Neuronal stem cell (in vitro differentiated cells): ENCODE results near the gene TMEM217.

Experiments used
- DNase-seq: peaks from one replicate; pipeline ENCODE4 v3.0.0-alpha.2; 2013; ENCODE audit warnings: low spot score
- H2AFZ ChIP-seq: one replicate; pipeline ENCODE4 v1.6.1; 2013; ENCODE audit warnings: mild to moderate bottlenecking, low read length, inconsistent platforms
- H2AK5ac ChIP-seq: 2 replicates; pipeline ENCODE4 v1.6.1; 2013; ENCODE audit warnings: low read depth, mild to moderate bottlenecking, inconsistent platforms, low read length, moderate library complexity, mixed read lengths
- H2BK120ac ChIP-seq: 2 replicates; pipeline ENCODE4 v1.6.1; 2013; ENCODE audit warnings: low read depth, mild to moderate bottlenecking, inconsistent platforms, low read length, moderate library complexity, mixed read lengths
- H2BK12ac ChIP-seq: one replicate; pipeline ENCODE4 v1.6.1; 2013; ENCODE audit warnings: low read length, inconsistent platforms
- H2BK15ac ChIP-seq: 2 replicates; pipeline ENCODE4 v1.6.1; 2013; ENCODE audit warnings: mild to moderate bottlenecking, low read length, inconsistent platforms, mixed read lengths
- H2BK5ac ChIP-seq: one replicate; pipeline ENCODE4 v1.6.1; 2013; ENCODE audit warnings: inconsistent platforms, mild to moderate bottlenecking, low read length, moderate library complexity
- H3K14ac ChIP-seq: one replicate; pipeline ENCODE4 v1.6.1; 2013; ENCODE audit warnings: low read length, inconsistent platforms
- H3K18ac ChIP-seq: 2 replicates; pipeline ENCODE4 v1.6.1; 2013; ENCODE audit warnings: low read length, inconsistent platforms
- H3K23ac ChIP-seq: 2 replicates; pipeline ENCODE4 v1.6.1; 2013; ENCODE audit warnings: low read depth, mild to moderate bottlenecking, mixed read lengths, low read length, inconsistent platforms; ENCODE audit not compliant: poor library complexity
- H3K27ac ChIP-seq: replicated peaks from 3 replicates; pipeline ENCODE4 v1.5.1; 2013; ENCODE audit warnings: low read length, inconsistent platforms
- H3K27me3 ChIP-seq, 3 experiments: 2 replicates each; pipeline ENCODE4 v1.6.1; 2013; ENCODE audit warnings: low read length in 3 of 3, mild to moderate bottlenecking in 2 of 3, inconsistent platforms in 1 of 3, low read depth in 1 of 3, mixed read lengths in 1 of 3, moderate library complexity in 1 of 3; ENCODE audit not compliant: control insufficient read depth in 3 of 3, insufficient read depth in 3 of 3
- H3K36me3 ChIP-seq, 2 donors: replicated peaks in 1 of 2; 2 replicates each; pipeline ENCODE4 v1.6.1; 2013; ENCODE audit warnings: low read length in 2 of 2; ENCODE audit not compliant: control insufficient read depth in 2 of 2, insufficient read depth in 2 of 2
- H3K4ac ChIP-seq: 2 replicates; pipeline ENCODE4 v1.6.1; 2013; ENCODE audit warnings: inconsistent platforms, mild to moderate bottlenecking, low read length, moderate library complexity
- H3K4me1 ChIP-seq, 2 donors: 1 replicate in 1 of 2; 2 replicates in 1 of 2; pipeline ENCODE4 v1.6.1; 2013; ENCODE audit warnings: low read length in 2 of 2, low read depth in 1 of 2; ENCODE audit not compliant: control insufficient read depth in 2 of 2, insufficient read depth in 1 of 2
- H3K4me2 ChIP-seq: one replicate; pipeline ENCODE4 v1.6.1; 2013; ENCODE audit warnings: mild to moderate bottlenecking, low read length, inconsistent platforms; ENCODE audit not compliant: insufficient read depth, poor library complexity, severe bottlenecking
- H3K4me3 ChIP-seq, 2 donors: 2 replicates each; pipeline ENCODE4 v1.5.1; 2013; ENCODE audit warnings: low read length in 2 of 2, mild to moderate bottlenecking in 2 of 2, inconsistent platforms in 1 of 2, moderate library complexity in 1 of 2
- H3K79me1 ChIP-seq: one replicate; pipeline ENCODE4 v1.6.1; 2013; ENCODE audit warnings: low read depth, mild to moderate bottlenecking, inconsistent platforms, low read length, moderate library complexity
- H3K9ac ChIP-seq: one replicate; pipeline ENCODE4 v1.6.1; 2013; ENCODE audit warnings: mild to moderate bottlenecking, low read depth, low read length, inconsistent platforms; ENCODE audit not compliant: poor library complexity
- H3K9me3 ChIP-seq, 2 donors: replicated peaks in 1 of 2; 2 replicates each; pipeline versions ENCODE3 to v1.6.1; 2013; ENCODE audit warnings: low read length in 2 of 2, mild to moderate bottlenecking in 2 of 2, inconsistent platforms in 1 of 2, low read depth in 1 of 2, mixed read lengths in 1 of 2, moderate library complexity in 1 of 2; ENCODE audit not compliant: control insufficient read depth in 2 of 2, insufficient read depth in 1 of 2
- H4K8ac ChIP-seq: one replicate; pipeline ENCODE4 v1.6.1; 2013; ENCODE audit warnings: low read depth, mild to moderate bottlenecking, inconsistent platforms, low read length, moderate library complexity
- H4K91ac ChIP-seq: one replicate; pipeline ENCODE4 v1.6.1; 2013; ENCODE audit warnings: low read length, low read depth, mild to moderate bottlenecking, inconsistent platforms; ENCODE audit not compliant: poor library complexity
- WGBS, 2 donors: extraction: QIAGEN DNeasy Blood & Tissue Kit; methylation state at CpG; one replicate each; pipeline ENCODE4 v1.1.7; 2013; ENCODE audit warnings: missing lambda C conversion rate in 2 of 2, mixed read lengths in 1 of 2; ENCODE audit not compliant: insufficient read length in 2 of 2, insufficient replicate concordance in 1 of 2; ENCODE audit errors: extremely low coverage in 2 of 2; 5-methylcytosine and 5-hydroxymethylcytosine counted together

TMEM217 gene

DNA sequence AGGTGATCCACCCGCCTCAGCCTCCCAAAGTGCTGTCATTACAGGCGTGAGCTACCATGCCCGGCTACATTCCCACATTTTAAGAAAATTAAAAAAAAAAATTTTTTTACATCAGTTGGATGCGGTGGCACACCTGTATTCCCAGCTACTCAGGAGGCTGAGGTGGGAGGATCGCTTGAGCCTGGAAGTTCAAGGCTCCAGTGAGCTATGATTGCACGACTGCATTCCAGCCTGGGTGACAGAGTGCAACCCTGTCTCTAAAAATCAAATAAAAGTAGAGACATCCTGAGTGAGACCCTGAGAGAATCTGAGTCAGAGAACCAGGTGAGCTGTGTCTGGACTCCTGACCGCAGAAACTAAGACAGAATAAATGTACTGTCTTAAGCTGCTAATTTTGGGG, 49.2 kb downstream of the TMEM217 start:
- H3K4me1 ChIP-seq, result peaks cover 2 to 5% of the 10 kb centered on the region in 2 donors
- no peak overlapping the region for H3K4ac ChIP-seq
- H3K9ac ChIP-seq, result no peak overlapping the region
- DNase-seq, result no peak
- H4K91ac ChIP-seq, result no peak overlapping the region
- H3K4me2 ChIP-seq, result no peak overlapping the region
- no peak overlapping the region for H2BK5ac ChIP-seq
- H3K27me3 ChIP-seq, result peaks cover 0 to 2% (median 0%) of the 10 kb centered on the region in 3 experiments
- H2AFZ ChIP-seq, result no peak overlapping the region
- H3K36me3 ChIP-seq, result no peaks in the 10 kb centered on the region
- H2BK12ac ChIP-seq, result no peak overlapping the region
- H3K18ac ChIP-seq, result no peak overlapping the region
- H4K8ac ChIP-seq, result no peak overlapping the region
- no peak overlapping the region for H3K4me3 ChIP-seq
- no peaks in the 10 kb centered on the region for H3K79me1 ChIP-seq
- H3K23ac ChIP-seq, result no peak overlapping the region
- no peak overlapping the region for H2AK5ac ChIP-seq
- no CpG with 5 or more reads among the region's 7 CpGs for WGBS, 2 donors
- H2BK15ac ChIP-seq, result no peak overlapping the region
- H3K9me3 ChIP-seq, result no peaks in the 10 kb centered on the region
- no peak overlapping the region for H3K27ac ChIP-seq
- no peak overlapping the region for H2BK120ac ChIP-seq
- no peak overlapping the region for H3K14ac ChIP-seq

DNA sequence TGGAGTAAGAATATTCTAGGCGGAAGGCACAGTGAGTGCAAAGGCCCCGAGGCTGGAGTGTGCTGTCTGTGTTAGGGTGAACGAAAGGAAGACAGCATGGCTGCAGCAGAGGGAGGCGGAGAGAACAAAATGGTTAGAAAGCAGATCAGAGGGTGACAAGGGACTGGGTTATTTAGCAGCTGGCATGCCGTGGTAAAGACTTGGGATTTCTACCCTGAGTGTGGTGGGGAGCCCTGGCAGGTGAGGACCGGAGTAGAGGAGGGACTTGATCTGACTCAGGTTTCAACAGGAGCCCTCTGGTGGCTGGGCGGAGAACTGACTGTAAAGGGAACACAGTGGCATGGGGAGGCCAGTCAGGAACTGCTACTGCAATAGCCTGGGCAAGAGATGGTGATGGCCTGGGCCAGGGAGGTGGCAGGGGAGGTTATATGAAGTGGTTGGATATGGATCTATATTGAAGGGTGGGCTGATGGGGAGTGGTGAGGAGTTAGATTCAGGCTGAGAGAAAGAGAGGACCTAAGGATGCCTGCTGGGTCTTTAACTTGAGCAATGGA, 50.0 kb downstream of the TMEM217 start:
- Histone ChIP-seq H3K4me1 (peaks cover 2 to 5% of the 10 kb centered on the region in 2 donors), H3K27ac (no peak overlapping the region), H2BK5ac (no peak overlapping the region), H3K36me3 (no peaks in the 10 kb centered on the region), H3K18ac (no peak overlapping the region), H2BK12ac (no peak overlapping the region), H3K14ac (no peak overlapping the region), H3K4ac (no peak overlapping the region), H3K27me3 (peaks cover 0 to 2% (median 0%) of the 10 kb centered on the region in 3 experiments), H2BK120ac (no peak overlapping the region), H3K9ac (no peak overlapping the region), H4K91ac (no peak overlapping the region), H3K79me1 (no peaks in the 10 kb centered on the region), H2BK15ac (no peak overlapping the region), H3K4me3 (no peak overlapping the region), H3K9me3 (no peaks in the 10 kb centered on the region), H4K8ac (no peak overlapping the region), H3K4me2 (no peak overlapping the region), H3K23ac (no peak overlapping the region), H2AFZ (no peak overlapping the region), H2AK5ac (no peak overlapping the region)
- no CpG with 5 or more reads among the region's 7 CpGs for WGBS, 2 donors
- peak; percentile 65 for DNase-seq

DNA sequence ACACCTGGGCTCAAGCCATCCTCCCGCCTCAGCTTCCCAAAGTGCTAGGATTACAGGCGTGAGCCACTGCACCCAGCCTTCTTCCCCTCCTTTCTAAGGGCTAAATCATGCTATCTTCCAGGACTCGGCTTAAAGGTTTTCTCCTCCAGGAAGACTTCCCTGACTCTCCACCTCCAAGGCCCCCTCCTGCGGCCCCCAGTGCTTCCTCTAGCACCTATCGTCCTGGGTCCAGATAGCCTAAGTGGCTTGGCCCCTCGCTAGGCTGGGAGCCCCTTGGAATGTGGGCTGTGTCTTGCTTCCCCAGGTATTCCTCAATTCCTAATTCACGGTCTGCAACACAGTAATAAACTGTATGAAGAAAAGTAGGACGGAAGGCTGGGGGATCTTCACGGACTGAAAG, 51.3 kb downstream of the TMEM217 start:
- no peak overlapping the region for H3K14ac ChIP-seq
- DNase-seq, result no peak
- H3K9me3 ChIP-seq, result no peaks in the 10 kb centered on the region
- no peak overlapping the region for H3K4ac ChIP-seq
- H2BK5ac ChIP-seq, result no peak overlapping the region
- no peak overlapping the region for H2AK5ac ChIP-seq
- H2AFZ ChIP-seq, result no peak overlapping the region
- H3K36me3 ChIP-seq, result no peaks in the 10 kb centered on the region
- no peak overlapping the region for H2BK15ac ChIP-seq
- no peak overlapping the region for H2BK12ac ChIP-seq
- no peak overlapping the region for H3K9ac ChIP-seq
- no peak overlapping the region for H3K18ac ChIP-seq
- H2BK120ac ChIP-seq, result no peak overlapping the region
- H3K4me1 ChIP-seq, result peaks cover 2 to 5% of the 10 kb centered on the region in 2 donors
- no peak overlapping the region for H4K91ac ChIP-seq
- H3K27me3 ChIP-seq, result peaks cover 0 to 2% (median 0%) of the 10 kb centered on the region in 3 experiments
- no peak overlapping the region for H3K23ac ChIP-seq
- H3K27ac ChIP-seq, result no peak overlapping the region
- no peak overlapping the region for H4K8ac ChIP-seq
- no peak overlapping the region for H3K4me3 ChIP-seq
- H3K79me1 ChIP-seq, result no peaks in the 10 kb centered on the region
- no CpG with 5 or more reads among the region's 9 CpGs for WGBS, 2 donors
- no peak overlapping the region for H3K4me2 ChIP-seq

GRCh38 chr6:37205997-37206340, 52.0 kb downstream of the TMEM217 start:
- Histone ChIP-seq H2AK5ac (no peak overlapping the region), H2BK120ac (no peak overlapping the region), H4K8ac (no peak overlapping the region), H3K14ac (no peak overlapping the region), H2BK12ac (no peak overlapping the region), H3K9ac (no peak overlapping the region), H3K36me3 (no peaks in the 10 kb centered on the region), H3K23ac (no peak overlapping the region), H3K4me1 (peaks cover 2 to 5% of the 10 kb centered on the region in 2 donors), H3K79me1 (no peaks in the 10 kb centered on the region), H2BK5ac (no peak overlapping the region), H3K27me3 (peaks cover 0 to 2% (median 2%) of the 10 kb centered on the region in 3 experiments), H3K27ac (no peak overlapping the region), H2BK15ac (no peak overlapping the region), H3K18ac (no peak overlapping the region), H3K4me2 (no peak overlapping the region), H3K4me3 (no peak overlapping the region), H4K91ac (no peak overlapping the region), H2AFZ (no peak overlapping the region), H3K9me3 (no peaks in the 10 kb centered on the region), H3K4ac (no peak overlapping the region)
- no CpG with 5 or more reads among the region's 4 CpGs for WGBS, 2 donors
- no peak for DNase-seq
